CD4-positive, alpha-beta T cell treated with Interferon alpha-2 for 1 hour (primary cell): ENCODE measurements around the gene CUL7.
"Not testable (repeated sequence)": the region's sequence is repeated elsewhere in the genome, so short reads cannot be mapped to it uniquely, and the experiment has no call there.

Source experiments
- DNase-seq, 2 donors: peaks; one replicate each; pipeline ENCODE4 v3.0.0-alpha.2; 2020 to 2022

Gene CUL7

DNA sequence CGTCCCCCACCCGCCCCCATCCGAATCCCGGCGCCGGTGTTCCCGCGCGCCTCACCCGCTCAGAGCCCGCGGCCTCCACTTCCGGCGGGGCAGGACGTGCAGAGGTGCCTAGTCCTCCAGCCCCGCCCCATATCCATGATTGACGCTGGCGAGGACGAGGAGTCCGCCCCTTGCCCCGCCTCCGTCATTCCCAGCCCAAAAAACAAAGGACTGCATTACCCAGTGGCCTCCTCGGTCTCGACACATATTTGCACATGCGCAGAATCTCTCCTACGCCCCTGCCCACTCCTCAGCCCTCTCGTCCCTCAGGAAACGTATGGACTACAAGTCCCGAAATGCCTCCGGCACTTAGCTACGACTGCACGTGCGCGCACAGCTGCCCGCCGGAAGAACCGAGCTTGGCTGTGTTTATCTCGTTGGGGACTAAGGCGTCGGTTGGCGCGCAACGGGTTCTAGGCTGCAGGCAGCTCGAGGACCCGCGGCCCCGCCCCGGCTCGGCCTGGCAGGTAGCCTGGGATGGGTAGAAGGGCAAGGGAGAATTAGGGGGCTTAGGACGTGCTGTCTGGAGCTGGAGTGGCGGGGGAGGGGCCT lies 39.7 kb downstream of the CUL7 start, which contains the start of the genes KLHDC3 and MEA1:
KLHDC3 (plus strand) TSS at position 407 of the 591 bp plus-strand sequence. CDS start 2,944 bp downstream, outside the sequence.
MEA1 (minus strand) TSS at position 104 of the 591 bp plus-strand sequence. CDS start 133 bp downstream, outside the sequence.
- DNase-seq: peak; percentile 100

DNA sequence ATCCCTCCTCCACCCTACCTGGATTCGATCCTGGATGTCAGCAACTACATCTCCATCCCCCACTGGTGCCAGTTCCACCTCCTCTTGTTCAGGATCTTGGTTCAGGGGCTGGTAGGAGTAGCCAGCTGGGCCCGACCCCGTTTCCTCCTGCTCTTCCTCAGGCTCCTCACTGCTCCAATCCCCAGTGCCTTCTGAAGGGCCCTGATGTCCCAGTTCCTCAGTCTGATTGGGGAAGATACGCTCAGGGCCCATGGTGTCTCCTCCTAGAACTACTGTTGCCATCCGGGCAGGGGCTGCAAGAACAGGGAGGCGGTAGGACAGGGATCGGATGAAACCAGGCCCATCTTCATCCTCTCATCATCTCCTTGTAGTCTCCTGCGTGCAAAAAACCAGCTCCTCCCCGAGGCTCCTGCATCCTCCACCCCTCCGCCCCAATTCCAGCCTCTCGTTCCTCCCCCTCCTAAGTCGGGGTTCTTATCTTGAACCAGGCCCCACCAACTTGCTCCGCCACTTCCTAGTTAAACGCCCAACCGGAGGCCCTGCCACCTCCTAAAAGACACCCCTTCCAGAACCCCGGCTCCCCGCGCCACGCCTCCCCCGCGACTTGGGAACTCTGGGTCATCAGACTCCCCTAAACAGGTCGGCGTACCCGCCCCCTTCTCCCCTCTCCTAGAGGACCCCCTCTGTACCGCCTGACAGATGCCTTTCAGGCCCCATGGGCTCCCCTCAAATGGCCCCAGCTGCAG lies 40.4 kb downstream of the CUL7 start:
- DNase-seq: no peak

DNA sequence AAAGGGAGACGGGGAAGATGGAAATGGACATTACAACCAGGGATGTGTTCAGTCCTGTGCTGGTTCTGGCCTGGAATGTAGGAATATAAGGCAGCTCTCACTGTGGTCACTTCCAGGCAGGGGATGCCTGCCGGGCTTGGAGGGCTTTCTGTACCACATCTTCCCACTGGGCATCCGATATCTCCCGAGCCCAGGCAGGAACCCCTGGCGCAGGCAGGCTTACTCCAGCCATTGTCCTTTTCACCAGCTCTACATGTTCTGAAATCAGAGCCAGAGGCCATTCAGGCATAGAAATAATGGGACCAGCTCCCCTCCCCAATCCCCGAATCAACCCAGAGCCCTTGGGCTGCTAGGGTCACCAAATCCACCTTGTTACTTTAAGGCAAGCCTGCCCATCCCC lies 41.3 kb downstream of the CUL7 start:
- DNase-seq: no peak

DNA sequence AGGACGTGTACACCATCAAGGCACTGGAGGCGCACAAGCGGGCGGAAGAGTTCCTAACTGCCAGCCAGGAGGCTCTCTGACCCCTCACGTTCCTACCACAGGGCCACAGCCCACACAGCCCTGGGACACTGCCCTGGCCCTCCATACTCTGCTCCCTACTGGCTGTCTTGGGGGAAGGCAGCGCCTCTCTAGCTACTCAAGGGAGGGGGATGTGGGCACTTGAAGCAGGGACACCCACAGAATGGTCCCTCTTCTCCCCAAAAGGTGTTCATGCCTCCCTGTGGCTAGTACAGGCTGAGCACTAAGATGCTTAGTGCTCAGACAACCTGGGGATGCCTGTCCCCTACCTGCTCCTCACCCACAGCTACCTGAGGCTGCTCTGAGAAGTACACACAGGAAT lies 42.4 kb downstream of the CUL7 start:
- no peak for DNase-seq

DNA sequence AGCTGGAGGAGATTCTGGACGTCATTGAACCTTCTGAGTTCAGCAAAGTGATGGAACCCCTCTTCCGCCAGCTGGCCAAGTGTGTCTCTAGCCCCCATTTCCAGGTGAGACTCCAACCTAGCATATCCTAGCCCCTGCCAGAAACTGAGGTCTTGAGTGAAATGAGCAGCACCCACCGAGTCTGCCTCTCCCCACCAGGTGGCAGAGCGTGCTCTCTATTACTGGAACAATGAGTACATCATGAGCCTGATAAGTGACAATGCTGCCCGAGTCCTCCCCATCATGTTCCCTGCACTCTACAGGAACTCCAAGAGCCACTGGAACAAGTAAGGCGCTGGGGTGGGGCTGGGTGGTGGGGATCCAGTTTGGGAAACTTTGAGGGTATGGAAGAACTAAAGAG lies 44.5 kb downstream of the CUL7 start:
- DNase-seq: peak; percentile 22 to 48

DNA sequence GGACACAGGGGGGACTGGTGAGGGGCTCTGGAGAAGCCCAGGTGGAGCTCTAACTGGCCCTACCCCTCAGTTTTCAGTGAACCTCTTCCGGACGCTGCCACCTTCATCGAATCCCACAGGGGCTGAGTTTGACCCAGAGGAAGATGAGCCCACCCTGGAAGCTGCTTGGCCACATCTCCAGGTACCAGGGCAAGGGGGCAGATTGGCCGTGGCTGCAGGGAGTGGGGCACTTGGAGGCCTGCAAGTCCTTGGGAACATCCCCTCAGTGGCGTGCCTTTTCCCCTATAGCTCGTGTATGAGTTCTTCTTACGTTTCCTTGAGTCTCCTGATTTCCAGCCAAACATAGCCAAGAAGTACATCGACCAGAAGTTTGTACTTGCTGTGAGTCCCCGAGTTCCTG lies 46.5 kb downstream of the CUL7 start:
- no peak for DNase-seq

DNA sequence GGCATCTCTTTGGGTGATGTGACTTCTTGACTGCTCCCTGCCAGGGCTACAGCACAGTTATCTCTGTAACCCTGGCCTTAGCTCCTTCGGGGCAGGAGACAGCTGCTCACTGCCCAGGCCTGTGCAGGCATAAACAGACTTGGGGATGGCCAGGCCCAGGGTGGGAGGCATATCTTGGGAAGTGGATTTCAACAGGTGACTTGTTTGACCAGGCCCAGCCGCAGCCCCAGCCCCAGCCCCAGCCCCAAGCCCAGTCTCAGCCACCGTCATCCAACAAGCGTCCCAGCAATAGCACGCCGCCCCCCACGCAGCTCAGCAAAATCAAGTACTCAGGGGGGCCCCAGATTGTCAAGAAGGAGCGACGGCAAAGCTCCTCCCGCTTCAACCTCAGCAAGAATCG lies 47.4 kb downstream of the CUL7 start:
- no peak for DNase-seq

DNA sequence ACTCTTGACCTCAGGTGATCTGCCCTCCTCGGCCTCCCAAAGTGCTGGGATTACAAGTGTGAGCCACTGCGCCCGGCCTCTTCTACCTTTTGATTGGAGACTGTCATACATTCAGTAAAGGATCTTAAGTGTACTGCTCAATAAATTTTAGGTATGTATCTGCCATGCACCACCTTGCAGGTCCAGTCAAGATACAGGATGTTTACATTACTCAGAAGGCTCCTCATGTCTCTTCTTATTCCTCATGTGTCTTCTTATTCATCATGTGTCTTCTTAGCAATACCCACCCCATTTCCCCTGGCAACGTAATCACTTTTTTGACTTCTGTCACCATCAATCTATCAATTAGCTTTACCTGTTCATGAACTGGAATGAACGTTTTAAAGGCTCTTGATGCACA lies 47.8 kb downstream of the CUL7 start:
- no peak for DNase-seq

DNA sequence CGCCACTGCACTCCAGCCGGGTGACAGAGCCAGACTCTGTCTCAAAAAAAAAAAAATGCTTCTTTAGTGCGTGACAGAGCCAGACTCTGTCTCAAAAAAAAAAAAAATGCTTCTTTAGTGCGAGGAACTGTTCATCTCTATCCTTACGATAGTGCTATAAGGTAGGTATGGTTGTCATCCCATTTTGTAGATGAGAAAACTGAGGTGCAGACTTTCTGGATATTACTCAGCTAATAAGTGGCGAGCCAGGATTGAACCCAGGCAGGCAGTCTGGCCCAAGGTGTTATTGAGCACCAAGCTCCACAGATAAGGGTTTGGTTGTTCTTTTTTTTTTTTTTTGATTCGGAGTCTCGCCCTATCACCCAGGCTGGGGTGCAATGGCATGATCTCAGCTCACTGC lies 51.8 kb downstream of the CUL7 start:
- DNase-seq: no peak

DNA sequence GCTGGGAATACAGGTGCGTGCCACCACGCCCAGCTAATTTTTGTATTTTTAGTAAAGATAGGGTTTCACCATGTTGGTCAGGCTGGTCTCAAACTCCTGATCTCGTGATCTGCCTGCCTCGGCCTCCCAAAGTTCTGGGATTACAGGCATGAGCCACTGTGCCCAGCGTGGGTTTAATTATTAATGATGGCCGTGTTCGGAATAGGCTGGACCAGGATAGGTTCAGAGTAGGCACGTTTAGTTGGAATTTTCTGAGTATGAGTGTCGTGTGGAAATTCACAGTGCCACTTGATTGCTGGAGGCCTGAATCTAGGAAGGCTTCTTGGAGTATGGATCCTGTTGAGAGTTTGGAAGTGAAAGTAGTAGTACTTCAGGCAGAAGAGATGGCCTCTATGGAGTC lies 55.4 kb downstream of the CUL7 start:
- DNase-seq: not testable (repeated sequence)

DNA sequence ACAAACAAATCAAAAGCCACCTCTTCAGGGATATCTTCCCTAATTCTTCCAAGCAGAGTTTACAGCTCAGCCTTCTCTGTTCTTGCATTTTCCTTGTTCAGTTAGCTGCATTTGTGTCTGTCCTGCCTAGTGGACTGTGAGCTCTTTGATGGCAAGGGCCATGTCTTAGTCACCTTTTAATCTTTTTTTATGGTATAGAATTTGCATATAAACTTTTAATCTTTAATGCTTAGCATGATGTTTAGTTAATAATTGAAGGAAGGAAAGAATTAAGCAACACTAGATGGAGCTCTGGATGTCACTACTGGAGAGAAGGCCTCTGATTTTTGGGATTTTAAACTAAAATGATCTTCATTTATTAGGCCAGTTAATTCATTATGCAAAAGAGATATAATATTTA lies 57.1 kb downstream of the CUL7 start:
- no peak for DNase-seq

DNA sequence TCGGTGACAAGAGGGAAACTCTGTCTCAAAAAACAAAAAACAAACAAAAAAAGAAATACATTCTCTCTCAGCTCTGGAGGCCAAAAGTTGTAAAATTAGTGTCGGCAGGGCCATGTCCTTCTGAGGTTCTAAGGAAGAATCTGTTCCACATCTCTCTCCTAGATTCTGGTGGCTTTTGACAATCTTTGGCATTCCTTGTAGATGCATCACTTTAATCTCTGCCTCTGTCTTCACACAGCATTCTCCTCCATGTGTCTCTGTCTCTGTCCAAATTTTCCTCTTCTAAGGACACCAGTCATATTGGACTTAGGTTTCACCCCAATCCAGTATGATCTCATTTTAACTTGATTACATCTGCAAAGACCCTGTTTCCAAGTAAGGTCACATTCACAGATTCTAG lies 60.2 kb downstream of the CUL7 start:
- DNase-seq: no peak

DNA sequence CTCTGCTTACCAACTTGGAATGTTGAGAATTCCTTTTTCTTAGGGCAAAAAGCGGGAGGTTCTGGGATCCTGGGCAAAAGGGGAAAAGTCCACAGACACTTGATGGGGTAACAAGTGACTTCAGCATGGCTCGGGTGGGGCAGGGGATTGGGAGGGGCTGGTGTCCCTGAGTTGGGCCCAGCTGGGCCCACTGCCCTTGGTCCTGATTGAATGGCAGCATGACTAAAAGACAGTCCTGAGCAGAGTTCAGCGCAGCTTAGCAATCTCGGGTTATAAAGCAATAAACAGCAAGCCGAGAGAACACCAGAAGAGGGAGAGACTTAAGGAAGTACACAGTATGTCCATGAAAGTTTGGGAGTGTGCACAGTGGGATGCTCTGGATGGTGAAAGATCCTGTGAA lies 63.7 kb downstream of the CUL7 start:
- DNase-seq: no peak

DNA sequence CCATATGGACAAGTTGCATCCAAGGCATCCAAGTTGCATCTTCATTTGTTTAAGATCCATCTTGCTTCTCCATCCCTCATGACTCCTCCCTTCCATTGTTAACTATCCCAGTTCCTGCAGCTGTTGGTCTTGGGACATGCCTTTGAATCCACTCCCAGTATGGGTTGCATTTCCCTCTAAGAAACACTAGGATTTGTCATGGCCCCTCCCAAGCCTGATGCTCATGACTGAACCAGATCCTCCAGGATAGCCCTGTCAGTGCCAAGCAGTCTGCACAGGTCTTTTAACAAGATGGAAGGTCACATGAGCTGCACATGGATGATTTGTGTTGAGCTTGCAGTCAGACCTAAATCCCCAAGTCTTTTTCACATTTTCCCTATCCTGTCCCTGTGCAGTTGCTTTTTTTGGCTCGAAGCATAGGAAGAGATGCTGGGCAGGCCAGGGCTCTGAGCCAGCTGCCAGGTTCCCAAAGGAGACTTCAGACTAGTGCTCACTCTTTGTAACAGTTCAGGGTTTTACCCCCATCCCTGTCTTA lies 65.1 kb downstream of the CUL7 start:
- no peak for DNase-seq
